Ovary (tissue), 3 donors: ENCODE data around the gene STAT1.

Experiments used
- CTCF ChIP-seq, 3 donors: fragments of 450-650 bp in 2 of 3; fragments of 200-600 bp in 1 of 3; IDR thresholded peaks; one replicate each; pipeline versions ENCODE4 v1.5.1 to v1.8.0; 2016 to 2022; ENCODE audit warnings: antibody characterized with exemption in 3 of 3, mild to moderate bottlenecking in 1 of 3
- EP300 ChIP-seq: sonication (generic); formaldehyde crosslinking; IDR thresholded peaks from one replicate; pipeline ENCODE4 v1.6.1; 2017; ENCODE audit warnings: antibody characterized with exemption
- POLR2A ChIP-seq: fragments of 450-650 bp; IDR thresholded peaks from one replicate; pipeline ENCODE4 v1.6.1; 2017; ENCODE audit warnings: antibody characterized with exemption, mild to moderate bottlenecking, moderate library complexity
- donor health status: DM: no; HTN: no; CAD: no.

- TF ChIP-seq CTCF (IDR thresholded peaks at IDR 0.05), result no peak
- TF ChIP-seq EP300, result no peak
- TF ChIP-seq POLR2A, result no peak
Observed at GRCh38 chr2:190986221-190986953, 27.6 kb downstream of the STAT1 start.
